RWPE1 (cell line): ENCODE measurements around the gene PDSS1.
"Not testable (repeated sequence)": the region's sequence is repeated elsewhere in the genome, so short reads cannot be mapped to it uniquely, and the experiment has no call there.

Source experiments
- CTCF ChIA-PET: fragments of 350-600 bp; sonication (Branson Sonifier 250); formaldehyde crosslinking; extraction: SDS; loops from one replicate; lab custom pipeline; 2021; lab: Yijun Ruan, JAX
- POLR2A ChIA-PET: fragments of 400-600 bp; formaldehyde crosslinking; extraction: SDS; loops from one replicate; lab custom pipeline; 2020; ENCODE audit warnings: antibody characterized with exemption; ENCODE audit not compliant: low non-redundant PET; lab: Yijun Ruan, JAX
- DNase-seq: peaks from one replicate; pipeline ENCODE4 v3.0.0; 2012; ENCODE audit warnings: low spot score
- H3K27ac ChIP-seq: fragments of 450-650 bp; 2 replicates; pipeline ENCODE4 v1.5.1; 2017
- CTCF ChIP-seq: fragments of 450-650 bp; conservative IDR thresholded peaks from 2 replicates; pipeline ENCODE4 v1.5.1; 2017; ENCODE audit warnings: low read depth, mild to moderate bottlenecking

PDSS1 gene

GRCh38 chr10:26697163-26697921, at the start of gene PDSS1:
TSS of gene PDSS1 (plus strand) at chr10:26697701. CDS start at chr10:26697712, 11 bp downstream.
- CTCF ChIA-PET: interaction anchor here (0.6 to 1.0 kb wide), 3 partner anchors 12 to 457 kb away, joined by 3 to 6 read pairs (median 5); partner anchors contain the start of gene YME1L1
- no peak for TF ChIP-seq CTCF
- peak within 1 kb of the TSS; percentile 98 for H3K27ac ChIP-seq
- POLR2A ChIA-PET: interaction anchor here (0.8 to 1.0 kb wide), 2 partner anchors 19 to 29 kb away, joined by 3 to 4 read pairs; no protein-coding TSS in a partner anchor
- peak; percentile 78 for DNase-seq

- H3K27ac ChIP-seq, POLR2A ChIA-PET, DNase-seq, CTCF ChIA-PET: not testable (repeated sequence)
These were observed 49.3 kb upstream of the PDSS1 start for GRCh38 chr10:26648245-26648636.

- POLR2A ChIA-PET: no interaction called here
- H3K27ac ChIP-seq: no peak overlapping the region
- TF ChIP-seq CTCF: no peak
- CTCF ChIA-PET: interaction anchor here (0.7 kb wide), 1 partner anchor 649 kb away, joined by 3 read pairs; no protein-coding TSS in a partner anchor
- no peak for DNase-seq
These were observed 47.1 kb upstream of the PDSS1 start for GRCh38 chr10:26650406-26650805.

GRCh38 chr10:26651476-26651875, 46.0 kb upstream of the PDSS1 start:
- DNase-seq, H3K27ac ChIP-seq, CTCF ChIA-PET, POLR2A ChIA-PET: not testable (repeated sequence)

- POLR2A ChIA-PET: no interaction called here
- no peak for DNase-seq
- CTCF ChIA-PET: interaction anchor here (0.6 kb wide), 1 partner anchor 29 kb away, joined by 7 read pairs; no protein-coding TSS in a partner anchor
- H3K27ac ChIP-seq: no peak overlapping the region
- TF ChIP-seq CTCF: no peak
These were observed 44.5 kb upstream of the PDSS1 start for GRCh38 chr10:26653004-26653403.

- DNase-seq: no peak
- no peak overlapping the region for H3K27ac ChIP-seq
- no peak for TF ChIP-seq CTCF
- ChIA-PET CTCF (no interaction called here), POLR2A (no interaction called here)
These were observed 41.8 kb upstream of the PDSS1 start for GRCh38 chr10:26655746-26656145.

- TF ChIP-seq CTCF: no peak
- no peak overlapping the region for H3K27ac ChIP-seq
- DNase-seq: no peak
- ChIA-PET POLR2A (no interaction called here), CTCF (no interaction called here)
These were observed 34.6 kb upstream of the PDSS1 start for GRCh38 chr10:26662864-26663263.
